Brain microvascular endothelial cell (primary cell): ENCODE measurements around the gene LRTM1.
A peak's percentile ranks its signal among the peaks of the same experiment; 100 is the strongest.

Experiments
- DNase-seq: peaks from one replicate; pipeline ENCODE4 v3.0.0-alpha.2; 2020
- H3K27ac ChIP-seq: fragments of 250-450 bp; sonication (Bioruptor Pico); 2 replicates; pipeline ENCODE4 v1.5.1; 2020; ENCODE audit warnings: mild to moderate bottlenecking, moderate library complexity
- H3K27me3 ChIP-seq: fragments of 250-450 bp; sonication (Bioruptor Pico); replicated peaks from 2 replicates; pipeline ENCODE4 v1.5.1; 2020; ENCODE audit warnings: mild to moderate bottlenecking
- H3K36me3 ChIP-seq: fragments of 250-450 bp; sonication (Bioruptor Pico); replicated peaks from 2 replicates; pipeline ENCODE4 v1.5.1; 2020; ENCODE audit warnings: mild to moderate bottlenecking
- H3K4me3 ChIP-seq: 2 replicates; pipeline ENCODE4 v1.5.1; 2011; ENCODE audit warnings: low read depth, mild to moderate bottlenecking, control low read depth, low read length, moderate library complexity
- CTCF ChIP-seq: IDR thresholded peaks from 2 replicates; pipeline ENCODE4 v1.5.1; 2011; ENCODE audit warnings: low read depth, mild to moderate bottlenecking, moderate library complexity, low read length, control low read depth, inconsistent platforms; ENCODE audit errors: missing control alignments
- in situ Hi-C: cut with HindIII; loops from 2 replicates; pipeline ENCODE4 v1.10.0; 2017; ENCODE audit warnings: low sequenced_read_pairs, low pct_ligation_motif_present

The LRTM1 gene

GRCh38 chr3:54960701-54961100 lies 32.8 kb upstream of the LRTM1 start:
- in situ Hi-C loops, result loop anchor here (25.0 kb wide), 1 partner anchor 527 kb away; the partner anchor contains the start of gene WNT5A
- no peak for DNase-seq

GRCh38 chr3:54960082-54960481 lies 32.2 kb upstream of the LRTM1 start:
- Histone ChIP-seq H3K4me3 (no peak overlapping the region), H3K27ac (no peak overlapping the region), H3K27me3 (no peaks in the 10 kb centered on the region), H3K36me3 (no peaks in the 10 kb centered on the region)
- no peak for DNase-seq
- in situ Hi-C loops, result loop anchor here (25.0 kb wide), 1 partner anchor 527 kb away; the partner anchor contains the start of gene WNT5A
- no peak for TF ChIP-seq CTCF

More at GRCh38 chr3:54960701-54961100, 32.8 kb upstream of the LRTM1 start:
- no peak for TF ChIP-seq CTCF
- Histone ChIP-seq H3K4me3 (no peak overlapping the region), H3K27me3 (no peaks in the 10 kb centered on the region), H3K27ac (no peak overlapping the region), H3K36me3 (no peaks in the 10 kb centered on the region)

- no peak overlapping the region for H3K27ac ChIP-seq
- TF ChIP-seq CTCF, result no peak
- H3K4me3 ChIP-seq, result no peak overlapping the region
- no peaks in the 10 kb centered on the region for H3K27me3 ChIP-seq
- no peaks in the 10 kb centered on the region for H3K36me3 ChIP-seq
- in situ Hi-C loops, result loop anchor here (25.0 kb wide), 1 partner anchor 530 kb away; the partner anchor contains the start of gene WNT5A
- DNase-seq, result no peak
Observed at GRCh38 chr3:54957711-54958110, 29.9 kb upstream of the LRTM1 start.

- Histone ChIP-seq H3K4me3 (no peak overlapping the region), H3K27me3 (no peaks in the 10 kb centered on the region), H3K27ac (no peak overlapping the region), H3K36me3 (no peaks in the 10 kb centered on the region)
- TF ChIP-seq CTCF, result no peak
- no peak for DNase-seq
- in situ Hi-C loops, result loop anchor here (25.0 kb wide), 1 partner anchor 531 kb away; the partner anchor contains the start of gene WNT5A
Observed at GRCh38 chr3:54955941-54956340, 28.1 kb upstream of the LRTM1 start.

- no peak for DNase-seq
- Histone ChIP-seq H3K36me3 (no peaks in the 10 kb centered on the region), H3K27me3 (no peaks in the 10 kb centered on the region), H3K4me3 (no peak overlapping the region), H3K27ac (no peak overlapping the region)
- in situ Hi-C loops, result loop anchor here (25.0 kb wide), 1 partner anchor 532 kb away; the partner anchor contains the start of gene WNT5A
- TF ChIP-seq CTCF, result no peak
Observed at GRCh38 chr3:54955496-54955895, 27.6 kb upstream of the LRTM1 start.

- DNase-seq, result no peak
- Histone ChIP-seq H3K27ac (peak overlapping the region; percentile 62), H3K27me3 (no peaks in the 10 kb centered on the region), H3K4me3 (no peak overlapping the region), H3K36me3 (no peaks in the 10 kb centered on the region)
- no peak for TF ChIP-seq CTCF
- in situ Hi-C loops, result loop anchor here (25.0 kb wide), 1 partner anchor 533 kb away; the partner anchor contains the start of gene WNT5A
Observed at GRCh38 chr3:54954521-54954920, 26.7 kb upstream of the LRTM1 start.
